Body of pancreas (tissue), 4 donors: ENCODE measurements around the gene HENMT1.

ENCODE experiments used
- CTCF ChIP-seq, 7 experiments: fragments of 450-650 bp in 4 of 7; fragments of 200-600 bp in 3 of 7; sonication (generic) in 3 of 7; IDR thresholded peaks; one replicate each; pipeline ENCODE4 v1.5.1; 2016 to 2019; ENCODE audit warnings: antibody characterized with exemption in 7 of 7
- POLR2A ChIP-seq, 3 donors: fragments of 450-650 bp; IDR thresholded peaks; one replicate each; pipeline ENCODE4 v1.6.1; 2016; ENCODE audit warnings: antibody characterized with exemption in 3 of 3, mild to moderate bottlenecking in 2 of 3

- TF ChIP-seq CTCF (IDR thresholded peaks at IDR 0.05), result no peak
- no peak for TF ChIP-seq POLR2A (IDR thresholded peaks at IDR 0.05)
These were observed 34.6 kb upstream of the HENMT1 start for GRCh38 chr1:108695535-108695934.
